ENCODE measurements around the gene MAN1A1. TPM values are rescaled to one million over a fixed set of nuclear protein-coding genes. Genes with fewer than 3 reads are reported as not detected.

The MAN1A1 gene
- total RNA-seq, 1 experiment from 2014 or later, result 0.06 TPM

- DNase-seq (ENCODE audit: low spot score), result no peak
- ChIA-PET POLR2A (ENCODE audit: low non-redundant PET) (no interaction called here), CTCF (interaction anchor here (0.6 kb wide), 1 partner anchor 10 kb away, joined by 4 read pairs; no protein-coding TSS in a partner anchor)
- Histone ChIP-seq H3K4me3 (ENCODE audit: low read depth, low read length, poor library complexity, severe bottlenecking) (no peak overlapping the region), H3K9me3 (ENCODE audit: low read depth, low read length, poor library complexity, severe bottlenecking) (no peaks in the 10 kb centered on the region), H3K27ac (ENCODE audit: low read depth, low read length, poor library complexity, severe bottlenecking) (no peak overlapping the region), H3K36me3 (ENCODE audit: insufficient read depth, low read length, poor library complexity, severe bottlenecking) (no peaks in the 10 kb centered on the region), H3K27me3 (replicated peaks; ENCODE audit: insufficient read depth, low read depth, low read length, poor library complexity) (no peaks in the 10 kb centered on the region), H3K4me1 (ENCODE audit: insufficient read depth, low read length, poor library complexity, severe bottlenecking) (no peaks in the 10 kb centered on the region)
- no peak for TF ChIP-seq EZH2 (IDR thresholded peaks at IDR 0.05; ENCODE audit: borderline replicate concordance, low read depth, low read length, poor library complexity, severe bottlenecking)
- TF ChIP-seq, protein P1, sequence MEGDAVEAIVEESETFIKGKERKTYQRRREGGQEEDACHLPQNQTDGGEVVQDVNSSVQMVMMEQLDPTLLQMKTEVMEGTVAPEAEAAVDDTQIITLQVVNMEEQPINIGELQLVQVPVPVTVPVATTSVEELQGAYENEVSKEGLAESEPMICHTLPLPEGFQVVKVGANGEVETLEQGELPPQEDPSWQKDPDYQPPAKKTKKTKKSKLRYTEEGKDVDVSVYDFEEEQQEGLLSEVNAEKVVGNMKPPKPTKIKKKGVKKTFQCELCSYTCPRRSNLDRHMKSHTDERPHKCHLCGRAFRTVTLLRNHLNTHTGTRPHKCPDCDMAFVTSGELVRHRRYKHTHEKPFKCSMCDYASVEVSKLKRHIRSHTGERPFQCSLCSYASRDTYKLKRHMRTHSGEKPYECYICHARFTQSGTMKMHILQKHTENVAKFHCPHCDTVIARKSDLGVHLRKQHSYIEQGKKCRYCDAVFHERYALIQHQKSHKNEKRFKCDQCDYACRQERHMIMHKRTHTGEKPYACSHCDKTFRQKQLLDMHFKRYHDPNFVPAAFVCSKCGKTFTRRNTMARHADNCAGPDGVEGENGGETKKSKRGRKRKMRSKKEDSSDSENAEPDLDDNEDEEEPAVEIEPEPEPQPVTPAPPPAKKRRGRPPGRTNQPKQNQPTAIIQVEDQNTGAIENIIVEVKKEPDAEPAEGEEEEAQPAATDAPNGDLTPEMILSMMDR (conservative IDR thresholded peaks at IDR 0.05; ENCODE audit: low read depth, low read length), result no peak
- intact Hi-C loops (cut with micrococcal nuclease; ENCODE audit: unreplicated experiment), result no loop called here
- no TSS peak for BruUV-seq (replicated peaks)
Measured at GRCh38 chr6:119317007-119317406, 32.6 kb downstream of the MAN1A1 start.

DNA sequence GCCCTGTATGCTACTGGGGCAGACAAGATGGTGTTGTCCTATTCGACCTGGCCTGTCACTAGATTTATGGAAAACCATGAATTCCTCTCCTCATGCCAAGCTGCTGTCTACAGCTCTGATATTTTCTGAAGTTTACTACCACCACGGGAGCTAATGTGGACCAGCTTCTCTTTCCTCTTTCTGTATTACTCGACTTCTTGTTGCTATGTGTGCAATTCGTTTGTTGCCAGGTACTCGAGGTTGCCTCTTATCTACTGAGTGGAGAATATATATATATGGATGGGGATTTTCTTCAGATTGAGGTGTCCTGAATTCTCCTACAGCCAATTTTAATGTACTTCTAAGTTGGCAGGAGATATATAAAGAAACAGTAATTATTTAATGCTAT, 34.7 kb downstream of the MAN1A1 start:
- no peaks in the 10 kb centered on the region for H3K9me3 ChIP-seq (ENCODE audit: low read depth, low read length, poor library complexity, severe bottlenecking)
- intact Hi-C loops (cut with micrococcal nuclease; ENCODE audit: unreplicated experiment), result no loop called here
- POLR2A ChIA-PET (ENCODE audit: low non-redundant PET), result no interaction called here
- no peaks in the 10 kb centered on the region for H3K36me3 ChIP-seq (ENCODE audit: insufficient read depth, low read length, poor library complexity, severe bottlenecking)
- no peak overlapping the region for H3K4me3 ChIP-seq (ENCODE audit: low read depth, low read length, poor library complexity, severe bottlenecking)
- H3K27ac ChIP-seq (ENCODE audit: low read depth, low read length, poor library complexity, severe bottlenecking), result no peak overlapping the region
- no TSS peak for BruUV-seq (replicated peaks)
- CTCF ChIA-PET, result no interaction called here
- no peak for DNase-seq (ENCODE audit: low spot score)
- no peaks in the 10 kb centered on the region for H3K27me3 ChIP-seq (replicated peaks; ENCODE audit: insufficient read depth, low read depth, low read length, poor library complexity)
- TF ChIP-seq, protein P1 (conservative IDR thresholded peaks at IDR 0.05; ENCODE audit: low read depth, low read length), result no peak
- no peak for TF ChIP-seq EZH2 (IDR thresholded peaks at IDR 0.05; ENCODE audit: borderline replicate concordance, low read depth, low read length, poor library complexity, severe bottlenecking)
- H3K4me1 ChIP-seq (ENCODE audit: insufficient read depth, low read length, poor library complexity, severe bottlenecking), result no peaks in the 10 kb centered on the region

GRCh38 chr6:119313937-119314884, 35.4 kb downstream of the MAN1A1 start:
- POLR2A ChIA-PET (ENCODE audit: low non-redundant PET), result no interaction called here
- no peak for TF ChIP-seq EZH2 (IDR thresholded peaks at IDR 0.05; ENCODE audit: borderline replicate concordance, low read depth, low read length, poor library complexity, severe bottlenecking)
- TF ChIP-seq, protein P1 (conservative IDR thresholded peaks at IDR 0.05; ENCODE audit: low read depth, low read length), result no peak
- H3K27ac ChIP-seq (ENCODE audit: low read depth, low read length, poor library complexity, severe bottlenecking), result no peak overlapping the region
- H3K4me3 ChIP-seq (ENCODE audit: low read depth, low read length, poor library complexity, severe bottlenecking), result no peak overlapping the region
- H3K9me3 ChIP-seq (ENCODE audit: low read depth, low read length, poor library complexity, severe bottlenecking), result no peaks in the 10 kb centered on the region
- intact Hi-C loops (cut with micrococcal nuclease; ENCODE audit: unreplicated experiment), result no loop called here
- no TSS peak for BruUV-seq (replicated peaks)
- no peak for DNase-seq (ENCODE audit: low spot score)
- no peaks in the 10 kb centered on the region for H3K4me1 ChIP-seq (ENCODE audit: insufficient read depth, low read length, poor library complexity, severe bottlenecking)
- no peaks in the 10 kb centered on the region for H3K27me3 ChIP-seq (replicated peaks; ENCODE audit: insufficient read depth, low read depth, low read length, poor library complexity)
- CTCF ChIA-PET, result no interaction called here
- no peaks in the 10 kb centered on the region for H3K36me3 ChIP-seq (ENCODE audit: insufficient read depth, low read length, poor library complexity, severe bottlenecking)

All from A673 (cell line).